UCSD-AML1 (cell line): Measurements from ENCODE around the gene MAT1A.

ENCODE experiments used
- DNase-seq: peaks from one replicate; lab custom pipeline; 2025; ENCODE audit not compliant: unreplicated experiment; lab: John Stamatoyannopoulos, UW

The MAT1A gene

DNA sequence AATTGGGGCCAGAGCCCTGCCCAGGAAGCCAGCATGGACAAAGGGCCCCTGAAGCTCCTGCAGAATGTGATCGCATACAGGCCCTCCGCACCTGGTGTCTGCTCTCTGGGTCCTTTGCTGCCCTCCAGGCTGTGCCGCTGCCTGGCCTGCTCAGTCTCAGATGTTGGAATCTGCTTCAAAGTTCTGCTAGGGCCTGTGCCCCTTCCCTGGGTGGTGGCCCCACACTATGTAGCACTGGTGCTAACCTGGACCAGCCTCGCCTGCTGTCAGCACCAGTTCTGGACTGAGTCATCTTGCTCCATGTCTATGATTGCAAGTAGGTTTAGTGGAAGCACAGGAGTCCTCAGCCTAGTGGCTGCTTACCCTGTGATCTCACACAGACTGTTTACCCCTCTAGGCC is 6.3 kb downstream of the MAT1A start:
- DNase-seq, result no peak

GRCh38 chr10:80281784-80282765 is 7.4 kb downstream of the MAT1A start:
- DNase-seq, result no peak

- DNase-seq, result no peak
Measured at GRCh38 chr10:80281292-80281691, 8.2 kb downstream of the MAT1A start.

- DNase-seq, result no peak
Measured at GRCh38 chr10:80280071-80280800, 9.2 kb downstream of the MAT1A start.

- DNase-seq, result no peak
Measured at GRCh38 chr10:80279146-80279545, 10.3 kb downstream of the MAT1A start.

GRCh38 chr10:80278480-80278879 is 11.0 kb downstream of the MAT1A start:
- DNase-seq, result no peak

DNA sequence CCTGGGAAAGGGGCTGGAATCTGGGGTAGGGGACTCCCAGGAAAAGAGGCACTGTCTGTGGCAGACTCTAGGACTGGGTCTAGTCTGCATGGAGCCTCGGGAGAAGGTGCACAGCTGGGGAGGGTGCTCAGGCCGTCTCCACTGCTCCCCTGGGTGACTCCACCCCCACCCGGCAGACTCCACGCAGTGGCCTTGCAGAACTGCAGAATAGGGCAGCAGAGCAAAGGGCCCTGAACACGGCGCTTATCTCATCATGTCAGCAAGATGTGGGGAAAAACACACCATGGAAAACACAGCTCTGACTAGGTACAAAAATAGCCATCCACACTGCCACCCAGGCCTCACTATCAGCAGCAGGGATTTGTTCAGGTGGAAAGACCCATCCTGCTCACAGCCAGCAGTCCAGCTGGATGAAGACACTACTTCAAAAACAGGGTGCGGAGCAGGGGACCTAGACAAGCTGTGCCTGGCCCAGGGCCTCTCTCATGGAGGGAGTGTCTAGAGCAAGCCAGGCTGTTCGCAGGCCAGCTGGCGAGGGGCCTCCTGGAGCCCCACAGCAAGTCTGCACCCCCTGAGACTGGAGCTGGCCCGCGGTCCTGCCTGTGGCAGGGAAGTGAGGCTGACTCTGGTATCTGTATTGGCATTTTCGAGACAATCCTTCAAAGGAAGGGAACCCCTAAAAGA is 11.7 kb downstream of the MAT1A start:
- no peak for DNase-seq

GRCh38 chr10:80277016-80277415 is 12.4 kb downstream of the MAT1A start:
- no peak for DNase-seq

- DNase-seq, result no peak
Measured at GRCh38 chr10:80276335-80276734, 13.1 kb downstream of the MAT1A start.

DNA sequence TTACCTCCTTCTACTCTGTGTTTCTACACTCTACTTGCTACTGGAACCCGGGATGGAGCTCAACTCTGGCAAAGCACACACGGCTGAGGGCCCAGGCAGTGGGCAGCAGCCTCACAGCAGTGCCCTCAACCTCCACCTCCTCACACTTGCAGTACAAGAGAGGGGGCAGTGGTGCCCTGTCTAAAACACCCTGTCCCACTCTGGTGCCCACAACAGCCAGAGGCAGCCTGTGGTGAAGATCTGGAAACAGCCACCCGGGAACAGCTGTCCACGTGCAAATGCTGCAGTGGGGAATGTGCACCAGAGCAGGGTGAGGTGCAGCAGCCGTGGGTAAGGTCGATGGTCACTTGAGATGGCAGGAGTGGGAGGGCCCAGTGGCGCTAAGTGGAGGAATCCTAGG is 13.7 kb downstream of the MAT1A start:
- DNase-seq, result no peak

- DNase-seq, result no peak
Measured at GRCh38 chr10:80275135-80275498, 14.3 kb downstream of the MAT1A start.

DNA sequence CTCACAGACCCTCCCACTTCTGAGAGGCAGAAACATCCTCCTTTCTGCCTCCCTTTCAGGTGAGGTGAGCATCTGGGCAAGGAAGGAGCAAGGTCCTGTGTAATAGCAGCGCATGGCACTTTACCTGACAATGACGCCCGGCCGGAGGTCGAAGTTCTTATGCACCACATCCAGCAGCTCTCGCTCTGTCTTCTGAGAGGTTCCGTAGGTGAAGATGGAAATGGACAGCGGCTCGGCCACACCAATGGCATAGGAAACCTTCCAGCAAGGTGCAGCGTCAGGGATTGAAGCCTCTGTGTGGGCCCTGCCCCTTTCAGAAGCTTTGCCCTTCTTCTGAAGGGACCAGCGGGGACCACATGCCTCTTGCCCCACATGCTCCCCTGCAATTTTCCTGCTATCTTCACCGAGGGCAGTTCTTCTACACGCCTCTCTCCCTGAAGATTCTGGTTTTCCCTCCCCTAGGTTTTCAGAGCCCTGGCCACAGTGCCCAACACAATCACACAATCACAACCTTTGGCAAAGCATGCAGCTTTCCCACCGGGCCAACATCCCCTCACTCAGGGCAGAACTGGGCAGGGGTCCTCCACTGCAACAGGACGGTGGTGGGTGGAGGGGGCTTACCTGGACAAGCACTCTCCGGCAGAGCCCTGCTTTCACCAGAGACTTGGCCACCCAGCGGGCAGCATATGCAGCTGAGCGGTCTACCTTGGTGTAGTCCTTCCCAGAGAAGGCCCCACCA is 14.9 kb downstream of the MAT1A start:
- DNase-seq, result no peak

DNA sequence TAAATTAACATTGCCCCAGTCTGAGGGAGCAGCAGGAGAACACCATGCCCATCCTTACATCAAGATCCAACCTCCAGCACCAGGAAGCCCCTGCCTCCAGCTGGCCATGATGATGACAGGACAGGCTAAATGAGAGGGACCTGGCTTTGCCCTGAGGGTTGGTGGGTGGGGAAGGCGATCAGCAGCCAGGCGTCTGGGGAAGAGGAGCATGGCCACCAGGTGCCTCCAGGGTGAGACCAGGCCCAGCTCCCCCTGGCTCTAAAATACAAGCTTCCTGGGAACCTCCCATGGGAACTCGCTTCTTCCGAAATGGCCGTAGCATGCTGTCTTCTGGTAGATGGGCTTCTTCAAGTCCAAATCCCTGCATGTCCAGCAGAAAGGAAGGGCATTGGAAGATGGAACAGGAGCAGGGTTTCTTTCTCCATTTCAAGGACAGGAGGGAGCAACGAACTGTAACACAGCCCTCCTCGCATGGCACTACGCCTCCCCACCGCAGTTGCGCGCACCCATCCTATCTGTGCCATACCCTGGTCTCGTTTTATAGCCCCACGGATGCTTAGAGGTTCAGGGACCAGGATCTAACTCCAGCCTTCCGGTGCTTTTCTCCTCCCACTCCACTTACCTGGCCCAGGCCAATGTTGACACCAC is 15.8 kb downstream of the MAT1A start:
- DNase-seq, result no peak

- no peak for DNase-seq
Measured at GRCh38 chr10:80272793-80273522, 16.5 kb downstream of the MAT1A start.

GRCh38 chr10:80271416-80271815 is 18.0 kb downstream of the MAT1A start:
- DNase-seq, result no peak

DNA sequence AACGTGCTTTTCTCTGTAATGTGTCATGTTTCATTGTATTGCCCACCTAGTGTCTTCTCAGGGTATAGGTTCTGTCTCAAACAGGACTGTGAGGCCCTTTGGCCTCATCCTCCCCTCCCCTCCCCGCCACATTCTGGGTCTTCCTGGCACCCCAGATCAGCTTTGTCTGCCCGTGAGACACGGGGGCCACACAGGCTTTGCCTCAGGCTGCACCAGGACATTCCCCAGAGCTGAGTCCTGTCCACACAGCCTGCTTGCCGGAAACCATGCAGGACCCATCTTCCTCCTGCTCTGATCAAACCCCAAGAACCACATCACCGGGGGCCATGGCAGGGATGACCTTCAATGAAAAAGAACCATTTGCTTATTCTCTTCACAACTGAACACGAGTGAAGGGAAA is 18.6 kb downstream of the MAT1A start:
- no peak for DNase-seq

GRCh38 chr10:80268938-80269588 is 20.4 kb downstream of the MAT1A start:
- DNase-seq, result no peak

- DNase-seq, result no peak
Measured at GRCh38 chr10:80268266-80268665, 21.2 kb downstream of the MAT1A start.

- no peak for DNase-seq
Measured at GRCh38 chr10:80266513-80266863, 23.0 kb downstream of the MAT1A start.
